ENCODE data around the gene PSMD3. TPM values are rescaled to one million over a fixed set of nuclear protein-coding genes. Genes with fewer than 3 reads are reported as not detected.

PSMD3 gene
- total and polyA plus RNA-seq, 9 of the 15 experiments (the other 6 are each of a cell fraction or from before 2014, with no cell fraction given) = 2.0 to 251 (median 135) TPM

- no peak for TF ChIP-seq ID3 (CRISPR knock-in tag; IDR thresholded peaks at IDR 0.05)
- 0 out of 2 replicates have a peak, but pooled peaks have one; percentile 22 for TF ChIP-seq ID3 (tag; IDR thresholded peaks at IDR 0.05)
- TF ChIP-seq PHF20 (IDR thresholded peaks at IDR 0.05; ENCODE audit: partially characterized antibody) = no peak
- TF ChIP-seq CEBPG (CRISPR knock-in tag; IDR thresholded peaks at IDR 0.05) = 0 out of 2 replicates have a peak, but pooled peaks have one; percentile 35
- no peak for TF ChIP-seq CEBPG (tag; conservative IDR thresholded peaks at IDR 0.05 in 1 of 2, IDR thresholded peaks at IDR 0.05 in 1 of 2)
- no peak for TF ChIP-seq ZNF695 (CRISPR knock-in tag; IDR thresholded peaks at IDR 0.05)
- TF ChIP-seq PHF8 (IDR thresholded peaks at IDR 0.05; ENCODE audit: borderline replicate concordance, low read length) = 0 out of 2 replicates have a peak, but pooled peaks have one; percentile 38
Observed at GRCh38 chr17:39951924-39952679, 28.5 kb upstream of the PSMD3 start (continued).

GRCh38 chr17:39952680-39953470 is 27.7 kb upstream of the PSMD3 start:
- CTCF ChIA-PET (ENCODE audit: low intra/inter-chr PET ratio) = no interaction called here
- Histone ChIP-seq H3K9me1 (ENCODE audit: control insufficient read depth, insufficient read depth, low read length) (no peaks in the 10 kb centered on the region), H3K79me2 (ENCODE audit: control insufficient read depth, insufficient read depth, low read length) (no peaks in the 10 kb centered on the region), H3K4me2 (ENCODE audit: insufficient read depth, low read length) (peak overlapping the region; percentile 92), H3K4me3 (peak overlapping the region; percentile 41), H3K36me3 (ENCODE audit: control insufficient read depth, insufficient read depth, low read length) (no peaks in the 10 kb centered on the region), H3K27ac (ENCODE audit: extremely low read depth, low read depth, low read length) (peak overlapping the region; percentile 51; the same call in 1 of the 3 replicates), H3K9me3 (replicated peaks; ENCODE audit: control insufficient read depth, insufficient read depth, low read depth, low read length) (no peaks in the 10 kb centered on the region), H3K27me3 (ENCODE audit: control insufficient read depth in 2 of 2, insufficient read depth in 2 of 2, low read length in 2 of 2) (no peaks in the 10 kb centered on the region), H3K9ac (ENCODE audit: insufficient read depth in 1 of 2, low read depth in 2 of 2, low read length in 2 of 2) (peak overlapping the region; percentile 51 to 92; a peak in 3 of 4 replicates), H4K20me1 (replicated peaks; ENCODE audit: control insufficient read depth, insufficient read depth, low read length) (no peaks in the 10 kb centered on the region), H2AFZ (ENCODE audit: low read depth, low read length) (peak overlapping the region; percentile 100), H3K4me1 (replicated peaks in 1 of 2; ENCODE audit: control insufficient read depth in 2 of 2, insufficient read depth in 2 of 2, low read length in 2 of 2) (peaks cover 13 to 18% of the 10 kb centered on the region in 2 experiments; a peak in 4 of 5 replicates)
- in situ Hi-C loops (cut with MboI) = no loop called here
- peak; percentile 97 to 99 (median 98) for DNase-seq (ENCODE audit: extremely low read depth in 1 of 4, low spot score in 3 of 4)
- FAIRE-seq = peak; percentile 91
- WGBS (ENCODE audit: insufficient coverage, low coverage, missing lambda C conversion rate) = 1% methylated on average over 15 of the region's 55 CpGs
- POLR2A ChIA-PET = interaction anchor here (0.6 to 1.0 kb wide), 2 partner anchors 35 to 53 kb away, joined by 3 read pairs; no protein-coding TSS in a partner anchor
- BruUV-seq (replicated peaks) = no TSS peak
- intact Hi-C loops (cut with micrococcal nuclease) = loop anchor here (2.0 kb wide), 1 partner anchor 26 kb away; the partner anchor contains the start of genes LRRC3C and ORMDL3
- ATAC-seq = peak; percentile 97
- TF ChIP-seq MAFF (IDR thresholded peaks at IDR 0.05; ENCODE audit: low read length) = no peak
- TF ChIP-seq WHSC1 (IDR thresholded peaks at IDR 0.05; ENCODE audit: low read length) = no peak
- TF ChIP-seq ZNF263 (CRISPR knock-in tag; IDR thresholded peaks at IDR 0.05; ENCODE audit: borderline replicate concordance) = no peak
- no peak for TF ChIP-seq PML (IDR thresholded peaks at IDR 0.05; ENCODE audit: low read length)
- TF ChIP-seq ZNF586 (CRISPR knock-in tag; conservative IDR thresholded peaks at IDR 0.05) = no peak
- TF ChIP-seq SNAPC5 (CRISPR knock-in tag; IDR thresholded peaks at IDR 0.05) = no peak
- no peak for TF ChIP-seq CBX1 (IDR thresholded peaks at IDR 0.05; ENCODE audit: low read depth)
- TF ChIP-seq TFAM (CRISPR knock-in tag; conservative IDR thresholded peaks at IDR 0.05) = no peak
- TF ChIP-seq E2F6 (IDR thresholded peaks at IDR 0.05; ENCODE audit: borderline replicate concordance in 1 of 2, extremely low read depth in 1 of 2, insufficient read depth in 1 of 2, insufficient read length in 1 of 2, low read depth in 1 of 2, low read length in 1 of 2, poor library complexity in 1 of 2, severe bottlenecking in 1 of 2) = peak in 1 of 2 experiments; percentile 14
- TF ChIP-seq GABPA (tag; conservative IDR thresholded peaks at IDR 0.05; ENCODE audit: low read depth) = peak; percentile 40; the same call in 1 of the 2 replicates

Measured in K562 (cell line).